Measurements from ENCODE around the gene SUN5. TPM values are rescaled to one million over a fixed set of nuclear protein-coding genes. Genes with fewer than 3 reads are reported as not detected.

The SUN5 gene
- total RNA-seq, 2 experiments from 2014 or later = not detected

Other genes with a start within 250 kb of the SUN5 start
- 1 to 10 TPM; 3.3 to 4.7 TPM for gene DNMT3B, start 242.0 kb downstream of the SUN5 start, total RNA-seq
- 100 to 1,000 TPM; 114 to 149 TPM for gene MAPRE1, start 184.5 kb downstream of the SUN5 start, total RNA-seq
- gene EFCAB8, start 145.5 kb downstream of the SUN5 start, total RNA-seq = 1 to 10 TPM in 1 of 2 experiments, under 1 TPM in 1; 0.30 to 1.1 TPM
- not detected for gene BPIFB2, start 3.3 kb upstream of the SUN5 start, total RNA-seq
- gene BPIFB6, start 27.2 kb upstream of the SUN5 start, total RNA-seq = not detected
- gene BPIFB3, start 49.5 kb upstream of the SUN5 start, total RNA-seq = not detected
- not detected for gene BPIFB4, start 75.2 kb upstream of the SUN5 start, total RNA-seq
- not detected for gene BPIFA2, start 163.7 kb upstream of the SUN5 start, total RNA-seq
- gene BPIFA3, start 212.9 kb upstream of the SUN5 start, total RNA-seq = not detected
- gene BPIFA1, start 231.6 kb upstream of the SUN5 start, total RNA-seq = not detected

Data from activated CD8-positive, alpha-beta memory T cell treated with anti-CD3 and anti-CD28 coated beads, Interleukin-2, amount 10 ng/mL, durations not matched to agents 7 days and 5 days (primary cell).